Measurements from ENCODE around the gene UFM1.
"Not testable (repeated sequence)": the region's sequence is repeated elsewhere in the genome, so short reads cannot be mapped to it uniquely, and the experiment has no call there.

The UFM1 gene

GRCh38 chr13:38366954-38367645 lies 17.4 kb downstream of the UFM1 start:
- no peak for DNase-seq

DNA sequence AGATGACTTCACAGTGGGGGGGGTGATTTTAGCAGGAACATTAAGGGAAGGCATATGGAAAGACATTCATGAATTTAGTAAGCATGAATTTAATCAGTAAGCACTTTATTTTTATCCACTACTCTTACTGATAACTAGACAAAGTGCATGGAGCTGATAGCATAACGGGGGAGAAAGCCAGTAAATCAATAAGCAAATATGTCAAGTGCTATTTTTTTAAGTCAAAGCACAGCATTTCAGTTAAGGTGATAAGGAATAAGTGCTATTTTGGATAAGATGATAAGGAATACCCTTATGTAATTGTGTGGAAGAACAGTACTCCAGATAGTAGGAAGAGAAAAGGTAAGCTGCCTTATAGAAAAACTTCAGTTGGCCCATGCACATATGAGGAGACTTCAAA lies 19.4 kb downstream of the UFM1 start:
- DNase-seq: no peak

DNA sequence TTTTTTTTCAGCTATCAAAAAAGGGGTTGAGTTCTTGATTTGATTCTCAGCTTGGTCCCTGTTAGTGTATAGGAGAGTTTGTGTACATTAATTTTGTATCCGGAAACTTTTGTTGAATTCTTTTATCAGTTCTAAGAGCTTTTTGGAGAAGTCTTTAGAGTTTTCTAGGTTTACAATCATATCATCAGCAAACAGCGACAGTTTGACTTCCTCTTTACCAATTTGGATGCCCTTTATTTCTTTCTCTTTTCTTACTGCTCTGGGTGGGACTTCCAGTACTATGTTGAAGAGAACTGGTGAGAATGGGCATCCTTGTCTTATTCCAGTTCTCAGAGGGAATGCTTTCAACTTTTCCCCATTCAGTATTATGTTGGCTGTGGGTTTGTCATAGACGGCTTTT lies 20.4 kb downstream of the UFM1 start:
- DNase-seq: not testable (repeated sequence)

GRCh38 chr13:38372820-38373383 lies 23.3 kb downstream of the UFM1 start:
- DNase-seq: no peak

GRCh38 chr13:38376546-38376945 lies 26.9 kb downstream of the UFM1 start:
- DNase-seq: no peak

DNA sequence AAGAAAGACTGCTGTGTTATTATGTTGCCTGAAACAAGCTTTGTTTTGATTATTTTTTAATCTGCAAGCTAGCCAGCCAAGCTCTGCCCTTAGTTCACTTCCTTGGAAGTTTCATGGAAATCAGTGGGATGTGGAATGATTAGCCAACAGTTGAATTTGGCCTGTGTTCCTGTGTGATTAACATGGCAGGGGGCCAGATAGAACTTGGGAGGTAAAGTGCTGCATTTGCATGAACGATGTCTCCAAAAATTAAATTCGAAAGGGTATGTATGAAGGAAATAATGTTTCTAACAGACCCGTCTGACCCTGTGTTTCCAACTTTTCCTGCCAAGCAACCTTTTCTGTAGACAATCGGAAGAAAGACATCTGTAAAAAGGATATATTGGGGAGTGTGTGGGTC lies 32.2 kb downstream of the UFM1 start:
- no peak for DNase-seq

GRCh38 chr13:38382946-38383345 lies 33.3 kb downstream of the UFM1 start:
- no peak for DNase-seq

GRCh38 chr13:38384171-38384570 lies 34.5 kb downstream of the UFM1 start:
- no peak for DNase-seq

GRCh38 chr13:38385153-38385891 lies 35.7 kb downstream of the UFM1 start:
- DNase-seq: no peak

DNA sequence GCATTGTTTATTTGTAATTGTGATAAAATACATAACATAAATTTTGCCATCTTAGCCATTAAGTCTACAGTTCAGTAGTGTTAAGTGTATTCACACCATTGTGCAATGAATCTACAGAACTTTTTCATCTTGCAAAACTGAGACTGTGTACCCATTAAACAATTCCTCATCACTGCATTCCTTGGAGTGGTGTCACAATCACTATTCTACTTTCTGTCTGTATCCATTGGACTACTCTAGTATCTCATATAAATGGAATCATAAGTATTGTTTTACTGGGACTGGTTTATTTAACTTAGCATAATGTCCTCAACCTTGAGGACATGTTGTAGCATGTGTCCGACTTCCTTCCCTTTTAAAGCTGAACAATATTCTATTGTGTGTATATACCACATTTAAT lies 36.8 kb downstream of the UFM1 start:
- no peak for DNase-seq

DNA sequence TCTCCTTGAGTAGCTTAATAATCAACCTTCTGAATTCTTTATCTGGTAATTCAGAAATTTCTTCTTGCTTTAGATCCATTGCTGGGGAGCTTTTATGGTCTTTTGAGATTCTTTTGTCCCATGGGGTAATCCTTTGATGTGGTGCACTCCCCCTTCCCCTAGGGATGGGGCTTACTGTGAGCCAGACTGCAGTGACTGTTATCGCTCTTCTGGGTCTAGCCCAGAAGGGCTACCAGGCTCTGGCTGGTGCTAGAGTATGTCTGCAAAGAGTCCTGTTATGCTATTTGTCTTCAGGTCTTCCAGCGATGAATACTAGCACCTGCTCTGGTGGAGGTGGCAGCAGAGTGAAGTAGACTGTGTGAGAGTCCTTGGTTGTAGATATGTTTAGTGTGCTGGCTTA lies 41.7 kb downstream of the UFM1 start:
- DNase-seq: no peak

- no peak for DNase-seq
These were observed 45.3 kb downstream of the UFM1 start for GRCh38 chr13:38394777-38395496.

GRCh38 chr13:38395497-38395788 lies 45.8 kb downstream of the UFM1 start:
- DNase-seq: no peak

- no peak for DNase-seq
These were observed 49.3 kb downstream of the UFM1 start for GRCh38 chr13:38398711-38399493.

DNA sequence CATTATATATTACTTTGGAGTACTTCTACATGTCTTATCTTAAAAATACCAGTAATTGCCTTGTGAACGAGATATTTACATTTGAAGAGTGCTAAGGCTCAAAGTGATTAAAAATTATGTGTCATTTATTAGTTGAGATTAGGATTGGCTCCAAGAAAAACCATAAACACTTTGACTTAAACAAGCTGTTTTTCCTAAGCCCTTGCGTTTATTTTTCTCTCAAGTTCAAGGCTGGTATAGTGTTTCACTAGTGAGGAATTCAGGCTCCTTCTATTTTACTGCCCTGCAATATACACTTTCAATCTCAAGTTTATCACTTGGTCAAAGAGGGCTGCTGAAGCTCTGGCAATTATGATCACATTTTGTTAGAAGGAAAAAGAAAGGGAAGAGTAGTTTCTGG lies 49.9 kb downstream of the UFM1 start:
- no peak for DNase-seq

- no peak for DNase-seq
These were observed 51.6 kb downstream of the UFM1 start for GRCh38 chr13:38401276-38401675.

DNA sequence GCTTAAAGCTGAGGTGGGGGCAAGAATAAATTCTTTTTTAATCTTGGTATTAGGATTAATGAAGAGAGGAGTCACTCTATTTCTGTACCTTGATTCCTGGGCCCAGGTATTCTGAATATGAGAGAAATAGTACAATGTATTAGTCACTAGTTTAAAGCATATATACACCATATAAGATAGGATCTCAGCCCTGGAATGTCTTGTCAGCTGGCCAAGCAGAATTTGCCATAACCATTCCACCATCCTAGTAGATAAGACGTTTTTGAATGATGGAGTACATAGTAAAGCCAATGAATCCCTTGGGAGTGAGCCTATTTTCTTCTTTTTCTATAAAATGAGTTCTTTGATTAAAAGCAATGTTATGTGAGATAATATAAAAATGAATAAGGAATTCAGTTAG lies 55.6 kb downstream of the UFM1 start:
- DNase-seq: no peak

- DNase-seq: no peak
These were observed 60.1 kb downstream of the UFM1 start for GRCh38 chr13:38409771-38410170.

DNA sequence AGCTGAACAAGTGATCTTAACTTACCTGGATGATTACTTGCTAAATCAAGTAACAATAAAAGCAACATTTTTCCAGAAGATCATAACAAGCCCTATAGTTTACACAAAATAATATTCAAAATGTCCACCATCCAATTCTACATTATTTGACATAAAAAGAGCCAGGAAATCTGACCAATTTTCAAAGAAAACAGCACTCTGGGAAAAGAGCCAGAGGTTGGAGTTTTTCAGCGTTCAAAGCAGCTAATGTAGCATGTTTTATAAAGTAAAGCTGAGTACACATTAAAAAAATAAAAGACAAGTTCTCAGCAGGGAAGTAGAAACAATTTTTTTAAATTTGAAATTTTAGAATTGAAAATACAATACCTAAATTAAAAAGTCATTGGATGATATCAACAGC lies 62.6 kb downstream of the UFM1 start:
- DNase-seq: no peak

Measured in stimulated activated CD4-positive, alpha-beta T cell treated with anti-CD3 and anti-CD28 coated beads, Interleukin-1b, Interleukin-23, amount 100 ng/mL, for 48 hours (primary cell).